HL-60 (cell line): ENCODE results near the gene CRYGS.

ENCODE experiments used
- CTCF ChIP-seq: IDR thresholded peaks from one replicate; pipeline ENCODE4 v1.5.1; 2011; ENCODE audit warnings: low read length, control low read depth, inconsistent platforms; ENCODE audit not compliant: insufficient read depth
- GABPA ChIP-seq: IDR thresholded peaks from 2 replicates; pipeline ENCODE4 v1.6.1; 2012; ENCODE audit warnings: low read depth
- POLR2AphosphoS5 ChIP-seq: IDR thresholded peaks from 2 replicates; pipeline ENCODE4 v1.6.1; 2012; ENCODE audit warnings: low read depth
- REST ChIP-seq: IDR thresholded peaks from 2 replicates; pipeline ENCODE4 v1.6.1; 2012; ENCODE audit warnings: low read depth; ENCODE audit not compliant: insufficient replicate concordance

GRCh38 chr3:186540835-186541226 lies 3.3 kb downstream of the CRYGS start:
- TF ChIP-seq CTCF (no peak), REST (no peak), GABPA (no peak), POLR2AphosphoS5 (no peak)
